Vagina (tissue), 2 donors: Measurements from ENCODE around the gene ARHGAP10. TPM values are rescaled to one million over a fixed set of nuclear protein-coding genes. Genes with fewer than 3 reads are reported as not detected.
"Not testable (repeated sequence)": the region's sequence is repeated elsewhere in the genome, so short reads cannot be mapped to it uniquely, and the experiment has no call there.

Experiments used
- DNase-seq, 2 donors: peaks; one replicate each; pipeline ENCODE4 v3.0.0-alpha.2; 2017; ENCODE audit errors: extremely low spot score in 2 of 2
- H3K27ac ChIP-seq: fragments of 200-600 bp; sonication (generic); one replicate; pipeline ENCODE4 v1.5.1; 2019
- H3K27me3 ChIP-seq: fragments of 200-600 bp; sonication (generic); one replicate; pipeline ENCODE4 v1.5.1; 2019
- H3K36me3 ChIP-seq, 2 donors: fragments of 200-600 bp; sonication (generic); one replicate each; pipeline ENCODE4 v1.5.1; 2017 to 2019
- H3K4me1 ChIP-seq: fragments of 200-600 bp; sonication (generic); one replicate; pipeline ENCODE4 v1.5.1; 2019
- H3K4me3 ChIP-seq, 2 donors: fragments of 200-600 bp; sonication (generic); 1 replicate in 1 of 2; 2 replicates in 1 of 2; pipeline ENCODE4 v1.5.1; 2016 to 2019
- H3K9me3 ChIP-seq: fragments of 200-600 bp; sonication (generic); one replicate; pipeline ENCODE4 v1.5.1; 2019
- POLR2A ChIP-seq, 2 donors: fragments of 450-650 bp; IDR thresholded peaks; one replicate each; pipeline ENCODE4 v1.6.1; 2017; ENCODE audit warnings: antibody characterized with exemption in 2 of 2, mild to moderate bottlenecking in 2 of 2, moderate library complexity in 2 of 2
- POLR2AphosphoS5 ChIP-seq, 2 donors: sonication (generic); formaldehyde crosslinking; IDR thresholded peaks; one replicate each; pipeline ENCODE4 v1.9.0; 2017; ENCODE audit warnings: antibody characterized with exemption in 2 of 2, mild to moderate bottlenecking in 2 of 2, low read depth in 1 of 2; ENCODE audit not compliant: insufficient read depth in 1 of 2
- intact Hi-C: fragments of 100-400 bp; cut with DNase I; formaldehyde crosslinking; loops from one replicate; pipeline ENCODE4 v1.15.1; 2023
- total RNA-seq: library from RNA; depleted of rRNA; stranded (reverse); fragments of >200 nt; gene quantifications from one replicate; pipeline ENCODE4 v1.2.3, GENCODE V29; 2016
- TF ChIP-seq, protein P1 (sequence below), 3 experiments: fragments of 450-650 bp in 2 of 3; fragments of 200-600 bp in 1 of 3; sonication (generic) in 1 of 3; IDR thresholded peaks; one replicate each; pipeline ENCODE4 v1.5.1; 2017 to 2019; ENCODE audit warnings: antibody characterized with exemption in 3 of 3, mild to moderate bottlenecking in 2 of 3, moderate library complexity in 2 of 3

ARHGAP10 gene
- total RNA-seq, 1 donor from 2014 or later: 55.5 TPM

GRCh38 chr4:147901388-147901787, 169.5 kb downstream of the ARHGAP10 start:
- intact Hi-C loops: no loop called here
- TF ChIP-seq, protein P1, sequence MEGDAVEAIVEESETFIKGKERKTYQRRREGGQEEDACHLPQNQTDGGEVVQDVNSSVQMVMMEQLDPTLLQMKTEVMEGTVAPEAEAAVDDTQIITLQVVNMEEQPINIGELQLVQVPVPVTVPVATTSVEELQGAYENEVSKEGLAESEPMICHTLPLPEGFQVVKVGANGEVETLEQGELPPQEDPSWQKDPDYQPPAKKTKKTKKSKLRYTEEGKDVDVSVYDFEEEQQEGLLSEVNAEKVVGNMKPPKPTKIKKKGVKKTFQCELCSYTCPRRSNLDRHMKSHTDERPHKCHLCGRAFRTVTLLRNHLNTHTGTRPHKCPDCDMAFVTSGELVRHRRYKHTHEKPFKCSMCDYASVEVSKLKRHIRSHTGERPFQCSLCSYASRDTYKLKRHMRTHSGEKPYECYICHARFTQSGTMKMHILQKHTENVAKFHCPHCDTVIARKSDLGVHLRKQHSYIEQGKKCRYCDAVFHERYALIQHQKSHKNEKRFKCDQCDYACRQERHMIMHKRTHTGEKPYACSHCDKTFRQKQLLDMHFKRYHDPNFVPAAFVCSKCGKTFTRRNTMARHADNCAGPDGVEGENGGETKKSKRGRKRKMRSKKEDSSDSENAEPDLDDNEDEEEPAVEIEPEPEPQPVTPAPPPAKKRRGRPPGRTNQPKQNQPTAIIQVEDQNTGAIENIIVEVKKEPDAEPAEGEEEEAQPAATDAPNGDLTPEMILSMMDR (IDR thresholded peaks at IDR 0.05): no peak
- no peak for DNase-seq
- Histone ChIP-seq H3K27me3 (no peaks in the 10 kb centered on the region), H3K9me3 (no peaks in the 10 kb centered on the region), H3K4me1 (no peaks in the 10 kb centered on the region), H3K36me3 (peaks cover 0 to 8% of the 10 kb centered on the region in 2 donors), H3K4me3 (no peak overlapping the region), H3K27ac (no peak overlapping the region)

GRCh38 chr4:147901916-147902315, 170.0 kb downstream of the ARHGAP10 start:
- Histone ChIP-seq H3K4me3 (no peak overlapping the region), H3K9me3 (no peaks in the 10 kb centered on the region), H3K27ac (no peak overlapping the region), H3K4me1 (no peaks in the 10 kb centered on the region), H3K36me3 (peaks cover 0 to 8% of the 10 kb centered on the region in 2 donors), H3K27me3 (no peaks in the 10 kb centered on the region)
- TF ChIP-seq POLR2AphosphoS5 (IDR thresholded peaks at IDR 0.05; ENCODE audit: insufficient read depth in 1 of 2, low read depth in 1 of 2): no peak
- no peak for TF ChIP-seq POLR2A (IDR thresholded peaks at IDR 0.05)
- TF ChIP-seq, protein P1 (IDR thresholded peaks at IDR 0.05): no peak
- no peak for DNase-seq
- intact Hi-C loops: no loop called here

GRCh38 chr4:147909225-147909624, 177.3 kb downstream of the ARHGAP10 start:
- Histone ChIP-seq H3K4me3 (no peak overlapping the region), H3K27me3 (no peaks in the 10 kb centered on the region), H3K9me3 (no peaks in the 10 kb centered on the region), H3K4me1 (no peaks in the 10 kb centered on the region), H3K27ac (no peak overlapping the region), H3K36me3 (peaks cover 0 to 11% of the 10 kb centered on the region in 2 donors)
- intact Hi-C loops: no loop called here
- DNase-seq: no peak
- no peak for TF ChIP-seq POLR2A (IDR thresholded peaks at IDR 0.05)
- TF ChIP-seq, protein P1 (IDR thresholded peaks at IDR 0.05): no peak
- no peak for TF ChIP-seq POLR2AphosphoS5 (IDR thresholded peaks at IDR 0.05; ENCODE audit: insufficient read depth in 1 of 2, low read depth in 1 of 2)

DNA sequence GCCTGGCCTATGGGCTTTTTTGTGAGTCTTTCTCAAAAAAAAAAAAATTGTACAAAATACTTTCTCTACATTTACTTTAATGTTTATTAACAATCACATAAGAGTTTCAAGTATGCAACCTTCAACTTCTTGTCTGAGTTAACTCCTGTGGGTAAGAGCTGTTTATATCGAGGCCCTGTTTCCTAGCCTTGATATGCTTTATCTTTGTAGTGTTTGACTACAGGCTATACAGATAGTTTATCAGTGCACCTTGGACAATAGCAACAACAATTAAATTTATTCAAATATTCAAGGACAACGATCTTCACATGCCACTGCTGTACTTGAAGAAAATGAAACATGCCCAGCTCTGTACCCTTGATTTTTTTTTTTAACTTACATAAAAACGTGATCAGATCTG, 178.4 kb downstream of the ARHGAP10 start:
- Histone ChIP-seq H3K4me3 (no peak overlapping the region), H3K27me3 (no peaks in the 10 kb centered on the region), H3K9me3 (no peaks in the 10 kb centered on the region), H3K36me3 (peaks cover 0 to 20% of the 10 kb centered on the region in 2 donors), H3K4me1 (no peaks in the 10 kb centered on the region), H3K27ac (no peak overlapping the region)
- TF ChIP-seq, protein P1 (IDR thresholded peaks at IDR 0.05): no peak
- TF ChIP-seq POLR2A (IDR thresholded peaks at IDR 0.05) (no peak), POLR2AphosphoS5 (IDR thresholded peaks at IDR 0.05; ENCODE audit: insufficient read depth in 1 of 2, low read depth in 1 of 2) (no peak)
- intact Hi-C loops: no loop called here
- DNase-seq: no peak

- H3K27ac ChIP-seq, DNase-seq, H3K27me3 ChIP-seq, H3K9me3 ChIP-seq, H3K4me1 ChIP-seq, H3K4me3 ChIP-seq, intact Hi-C loops: not testable (repeated sequence)
- H3K36me3 ChIP-seq: peaks cover 0 to 21% of the 10 kb centered on the region in 2 donors
Measured at GRCh38 chr4:147912106-147912505, 180.2 kb downstream of the ARHGAP10 start.

GRCh38 chr4:147913137-147913536, 181.2 kb downstream of the ARHGAP10 start:
- Histone ChIP-seq H3K27ac (no peak overlapping the region), H3K27me3 (no peaks in the 10 kb centered on the region), H3K4me3 (no peak overlapping the region), H3K36me3 (peaks cover 0 to 21% of the 10 kb centered on the region in 2 donors), H3K9me3 (no peaks in the 10 kb centered on the region), H3K4me1 (no peaks in the 10 kb centered on the region)
- no peak for DNase-seq
- intact Hi-C loops: no loop called here
- TF ChIP-seq POLR2A (IDR thresholded peaks at IDR 0.05) (no peak), POLR2AphosphoS5 (IDR thresholded peaks at IDR 0.05; ENCODE audit: insufficient read depth in 1 of 2, low read depth in 1 of 2) (no peak)
- TF ChIP-seq, protein P1 (IDR thresholded peaks at IDR 0.05): no peak
